ENCODE measurements around the gene MRLN. TPM values are rescaled to one million over a fixed set of nuclear protein-coding genes. Genes with fewer than 3 reads are reported as not detected.

MRLN gene
- total RNA-seq, 2 experiments from 2014 or later, result not detected

DNA sequence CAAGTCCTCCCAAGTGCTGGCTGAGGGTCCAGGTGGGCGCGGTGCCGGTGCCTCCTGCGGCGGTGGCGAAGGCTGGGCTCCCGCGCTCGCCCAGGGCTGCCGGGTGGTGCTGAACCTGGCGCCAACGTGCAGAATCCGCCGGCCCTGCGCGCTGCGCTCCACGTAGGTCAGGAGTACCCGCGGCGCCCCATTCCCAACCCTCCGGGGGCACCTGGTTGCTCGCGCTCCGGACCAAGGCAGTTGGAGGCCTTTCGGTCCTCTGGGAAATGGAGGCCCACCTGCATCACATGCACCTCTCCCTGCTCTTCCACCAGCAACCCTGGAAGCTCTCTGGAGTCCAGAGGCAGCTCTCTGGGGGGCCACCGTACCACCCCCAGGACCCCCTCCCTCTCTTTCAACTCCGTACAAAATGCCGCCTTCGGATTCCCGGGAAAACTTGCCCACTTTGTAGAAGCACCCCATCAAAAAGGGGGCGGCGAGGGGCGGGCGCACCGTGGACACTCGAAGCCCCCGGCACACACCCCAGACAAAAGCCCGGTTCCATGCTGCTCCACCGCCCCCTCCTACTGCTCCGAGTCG is 44.4 kb downstream of the MRLN start:
- DNase-seq, result no peak
- peak overlapping the region; percentile 54 for H3K4me3 Mint-ChIP-seq
- POLR2A ChIA-PET, result no interaction called here

DNA sequence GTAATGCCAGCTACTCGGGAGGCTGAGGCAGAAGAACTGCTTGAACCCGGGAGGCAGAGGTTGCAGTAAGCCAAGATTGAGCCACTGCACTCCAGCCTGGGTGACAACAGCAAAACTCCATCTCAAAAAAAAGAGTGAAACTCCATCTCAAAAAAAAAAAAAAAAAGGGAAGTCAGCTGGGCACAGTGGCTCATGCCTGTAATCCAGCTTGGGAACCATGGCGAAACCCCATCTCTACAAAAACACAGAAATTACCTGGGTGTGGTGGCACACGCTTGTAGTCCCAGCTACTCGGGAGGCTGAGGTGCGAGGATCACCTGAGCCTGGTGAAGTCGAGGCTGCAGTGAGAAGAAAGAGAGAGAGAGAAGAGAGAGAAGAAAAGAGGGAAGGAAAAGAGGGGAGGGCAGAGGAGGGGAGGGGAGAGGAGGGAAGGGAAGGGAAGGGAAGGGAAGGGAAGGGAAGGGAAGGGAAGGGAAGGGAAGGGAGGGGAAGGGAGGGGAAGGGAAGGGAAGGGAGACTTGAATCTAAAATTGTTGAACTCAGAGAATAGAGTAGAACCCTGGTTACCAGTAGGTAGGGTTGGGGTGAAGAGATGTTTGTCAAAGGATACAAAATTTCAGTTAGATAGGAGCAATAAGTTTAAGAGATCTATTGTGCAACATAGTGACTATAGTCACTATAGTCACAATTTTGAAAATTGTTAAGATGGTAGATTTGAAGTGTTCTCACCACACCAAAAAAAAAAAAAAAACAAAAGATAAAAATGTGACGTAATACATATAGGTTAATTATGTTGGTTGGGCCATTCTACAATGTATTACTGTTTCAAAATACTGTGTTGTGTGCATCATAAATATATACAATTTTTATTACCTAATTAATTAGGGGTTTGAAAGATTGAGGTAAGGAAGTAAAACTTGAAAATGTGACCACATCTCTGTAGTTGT is 46.1 kb downstream of the MRLN start:
- H3K4me3 Mint-ChIP-seq, result no peak overlapping the region
- ChIA-PET POLR2A (no interaction called here), CTCF (no interaction called here)
- H3K9me3 Mint-ChIP-seq, result no peaks in the 10 kb centered on the region
- H3K27ac Mint-ChIP-seq, result no peak overlapping the region
- peaks cover 3% of the 10 kb centered on the region for H3K4me1 Mint-ChIP-seq
- H3K36me3 Mint-ChIP-seq (ENCODE audit: low read depth), result no peaks in the 10 kb centered on the region
- DNase-seq, result no peak
- H3K27me3 Mint-ChIP-seq, result peaks cover 42% of the 10 kb centered on the region

More for the DNA sequence above, 44.4 kb downstream of the MRLN start:
- no peaks in the 10 kb centered on the region for H3K36me3 Mint-ChIP-seq (ENCODE audit: low read depth)
- H3K4me1 Mint-ChIP-seq, result peaks cover 3% of the 10 kb centered on the region
- H3K9me3 Mint-ChIP-seq, result no peaks in the 10 kb centered on the region
- CTCF ChIA-PET, result interaction anchor here (0.5 to 1.5 kb wide), 2 partner anchors 83 to 611 kb away, joined by 3 to 4 read pairs; no protein-coding TSS in a partner anchor
- H3K27ac Mint-ChIP-seq, result no peak overlapping the region
- peaks cover 58% of the 10 kb centered on the region for H3K27me3 Mint-ChIP-seq

DNA sequence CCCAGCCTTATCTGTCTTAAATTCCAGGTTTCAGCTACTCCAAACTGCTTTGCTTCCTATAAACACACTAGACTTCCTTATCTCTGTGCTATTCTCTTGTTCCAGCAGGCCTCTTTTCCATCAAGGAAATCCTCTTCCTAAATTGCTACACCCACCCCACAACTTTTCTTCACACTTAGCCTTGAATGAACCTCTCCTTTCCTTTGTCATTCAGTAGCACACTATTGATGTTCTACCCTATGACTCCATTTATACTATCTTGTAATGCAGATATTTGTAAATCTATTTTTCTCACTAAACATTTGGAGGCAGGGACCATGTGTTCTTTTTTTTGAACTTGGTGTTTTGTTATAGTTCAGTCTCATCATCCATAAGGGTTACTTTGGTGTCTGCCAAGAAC is 47.3 kb downstream of the MRLN start:
- Mint-ChIP-seq H3K27ac (no peak overlapping the region), H3K27me3 (peaks cover 34% of the 10 kb centered on the region), H3K4me1 (peaks cover 3% of the 10 kb centered on the region), H3K36me3 (ENCODE audit: low read depth) (no peaks in the 10 kb centered on the region), H3K9me3 (no peaks in the 10 kb centered on the region), H3K4me3 (no peak overlapping the region)
- CTCF ChIA-PET, result no interaction called here
- no peak for DNase-seq
- POLR2A ChIA-PET, result no interaction called here

- POLR2A ChIA-PET, result no interaction called here
- CTCF ChIA-PET, result no interaction called here
- no peak for DNase-seq
- Mint-ChIP-seq H3K27me3 (peaks cover 28% of the 10 kb centered on the region), H3K9me3 (no peaks in the 10 kb centered on the region), H3K36me3 (ENCODE audit: low read depth) (no peaks in the 10 kb centered on the region), H3K4me1 (no peaks in the 10 kb centered on the region), H3K27ac (no peak overlapping the region), H3K4me3 (no peak overlapping the region)
Observed at GRCh38 chr10:59704630-59705029, 48.6 kb downstream of the MRLN start.

- no peak overlapping the region for H3K27ac Mint-ChIP-seq
- POLR2A ChIA-PET, result no interaction called here
- peaks cover 18% of the 10 kb centered on the region for H3K27me3 Mint-ChIP-seq
Observed at GRCh38 chr10:59702347-59702746, 50.9 kb downstream of the MRLN start.

DNA sequence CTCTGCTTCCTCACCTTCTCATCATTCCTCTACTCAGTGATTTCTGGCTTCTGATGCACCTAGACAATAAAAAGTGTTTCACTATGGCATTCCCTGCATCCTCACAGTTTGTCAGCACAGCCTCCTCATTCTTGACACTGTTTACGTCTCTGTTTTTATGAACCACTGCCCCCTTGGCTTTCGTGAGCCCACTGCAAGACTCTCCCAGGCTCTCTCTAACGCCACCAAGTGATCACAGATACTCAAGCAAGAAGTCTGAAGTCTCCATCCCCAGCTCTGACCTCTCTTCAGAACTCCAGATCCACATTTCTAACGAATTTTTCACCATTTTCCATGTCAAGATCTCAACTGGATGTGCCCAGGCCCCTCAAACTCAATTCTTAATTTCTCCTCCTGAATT is 52.5 kb downstream of the MRLN start:
- no peak for DNase-seq
- Mint-ChIP-seq H3K4me3 (no peak overlapping the region), H3K4me1 (no peaks in the 10 kb centered on the region), H3K27ac (no peak overlapping the region), H3K36me3 (ENCODE audit: low read depth) (no peaks in the 10 kb centered on the region), H3K27me3 (peaks cover 11% of the 10 kb centered on the region), H3K9me3 (no peaks in the 10 kb centered on the region)
- ChIA-PET POLR2A (no interaction called here), CTCF (no interaction called here)

More at GRCh38 chr10:59702347-59702746, 50.9 kb downstream of the MRLN start:
- DNase-seq, result no peak
- Mint-ChIP-seq H3K4me3 (no peak overlapping the region), H3K36me3 (ENCODE audit: low read depth) (no peaks in the 10 kb centered on the region), H3K9me3 (no peaks in the 10 kb centered on the region), H3K4me1 (no peaks in the 10 kb centered on the region)
- CTCF ChIA-PET, result no interaction called here

DNA sequence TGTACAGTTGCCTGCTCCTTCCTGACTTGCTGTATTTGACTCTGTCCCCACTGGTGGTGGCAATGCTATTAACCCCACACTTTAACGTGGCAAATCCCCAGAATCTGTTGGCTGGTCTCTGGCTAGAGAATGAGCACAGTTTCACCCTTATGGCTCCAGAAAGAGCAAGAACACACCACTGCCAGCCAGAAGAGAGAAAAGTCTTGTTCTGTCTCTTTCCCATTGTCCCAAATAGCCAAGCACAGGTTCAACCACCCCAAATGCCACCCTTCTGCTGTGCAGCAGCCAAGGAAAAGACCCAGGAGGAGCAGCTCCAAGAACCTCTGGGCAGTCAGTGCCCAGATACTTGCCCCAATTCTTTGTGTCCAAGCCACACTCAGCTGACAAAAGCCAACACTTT is 54.9 kb downstream of the MRLN start:
- CTCF ChIA-PET, result interaction anchor here (0.6 kb wide), 1 partner anchor 280 kb away, joined by 3 read pairs; no protein-coding TSS in a partner anchor
- no peak overlapping the region for H3K4me3 Mint-ChIP-seq
- H3K9me3 Mint-ChIP-seq, result no peaks in the 10 kb centered on the region
- no peaks in the 10 kb centered on the region for H3K36me3 Mint-ChIP-seq (ENCODE audit: low read depth)
- H3K27me3 Mint-ChIP-seq, result peaks cover 11% of the 10 kb centered on the region
- no peaks in the 10 kb centered on the region for H3K4me1 Mint-ChIP-seq
- POLR2A ChIA-PET, result no interaction called here
- no peak overlapping the region for H3K27ac Mint-ChIP-seq
- no peak for DNase-seq

- DNase-seq, result no peak
- Mint-ChIP-seq H3K9me3 (no peaks in the 10 kb centered on the region), H3K4me3 (no peak overlapping the region), H3K27me3 (peaks cover 15% of the 10 kb centered on the region), H3K4me1 (no peaks in the 10 kb centered on the region), H3K27ac (no peak overlapping the region), H3K36me3 (ENCODE audit: low read depth) (no peaks in the 10 kb centered on the region)
- ChIA-PET POLR2A (no interaction called here), CTCF (no interaction called here)
Observed at GRCh38 chr10:59695637-59696036, 57.6 kb downstream of the MRLN start.

DNA sequence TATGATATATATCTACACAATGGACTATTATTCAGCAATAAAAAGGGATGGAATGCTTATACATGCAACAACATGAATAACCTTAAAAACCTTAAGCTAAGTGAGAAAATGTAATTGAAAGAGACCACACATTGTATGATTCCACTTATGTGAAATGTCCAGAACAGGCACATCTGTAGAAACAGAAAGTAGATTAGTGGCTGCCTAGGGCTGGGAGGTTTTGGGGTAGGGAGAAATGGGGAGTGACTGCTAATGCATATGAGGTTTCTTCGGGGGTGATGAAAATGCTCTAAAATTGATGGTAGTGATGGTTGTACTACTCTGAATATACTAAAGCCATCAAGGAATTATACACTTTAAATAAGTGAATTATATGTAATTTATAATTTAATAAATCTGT is 58.3 kb downstream of the MRLN start:
- ChIA-PET CTCF (no interaction called here), POLR2A (no interaction called here)
- Mint-ChIP-seq H3K36me3 (ENCODE audit: low read depth) (no peaks in the 10 kb centered on the region), H3K27ac (no peak overlapping the region), H3K9me3 (no peaks in the 10 kb centered on the region), H3K27me3 (peaks cover 15% of the 10 kb centered on the region), H3K4me3 (no peak overlapping the region), H3K4me1 (no peaks in the 10 kb centered on the region)
- DNase-seq, result no peak

DNA sequence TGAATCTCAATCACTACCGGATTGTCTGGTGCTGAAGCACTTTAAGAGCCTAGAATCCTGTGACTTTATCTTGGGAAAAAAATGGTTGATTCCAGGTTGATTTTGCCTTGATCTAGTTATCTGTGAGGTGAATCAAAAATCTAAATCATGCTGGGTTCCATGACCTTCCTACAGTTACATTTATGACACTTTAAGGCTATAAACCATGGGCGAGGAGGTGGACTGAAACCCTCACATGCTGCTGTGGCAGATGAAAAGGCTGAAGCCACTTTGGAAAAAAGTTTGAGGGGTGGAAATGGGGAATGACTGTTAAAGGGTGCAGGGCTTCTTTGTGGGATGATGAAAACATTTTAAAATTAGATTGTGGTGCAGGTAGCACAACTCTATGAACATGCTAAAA is 61.1 kb downstream of the MRLN start:
- H3K27me3 Mint-ChIP-seq, result peaks cover 13% of the 10 kb centered on the region
- DNase-seq, result no peak
- no peaks in the 10 kb centered on the region for H3K9me3 Mint-ChIP-seq
- H3K27ac Mint-ChIP-seq, result no peak overlapping the region
- H3K4me1 Mint-ChIP-seq, result no peaks in the 10 kb centered on the region
- no peaks in the 10 kb centered on the region for H3K36me3 Mint-ChIP-seq (ENCODE audit: low read depth)
- ChIA-PET POLR2A (no interaction called here), CTCF (no interaction called here)
- no peak overlapping the region for H3K4me3 Mint-ChIP-seq

- no peak overlapping the region for H3K27ac Mint-ChIP-seq
- no peak overlapping the region for H3K4me3 Mint-ChIP-seq
- peaks cover 13% of the 10 kb centered on the region for H3K27me3 Mint-ChIP-seq
- ChIA-PET POLR2A (no interaction called here), CTCF (no interaction called here)
- no peaks in the 10 kb centered on the region for H3K36me3 Mint-ChIP-seq (ENCODE audit: low read depth)
- no peak for DNase-seq
- no peaks in the 10 kb centered on the region for H3K4me1 Mint-ChIP-seq
- no peaks in the 10 kb centered on the region for H3K9me3 Mint-ChIP-seq
Observed at GRCh38 chr10:59688921-59689351, 64.3 kb downstream of the MRLN start.

GRCh38 chr10:59687657-59688056 is 65.6 kb downstream of the MRLN start:
- Mint-ChIP-seq H3K27ac (no peak overlapping the region), H3K4me3 (no peak overlapping the region), H3K27me3 (peaks cover 10% of the 10 kb centered on the region), H3K4me1 (no peaks in the 10 kb centered on the region), H3K36me3 (ENCODE audit: low read depth) (no peaks in the 10 kb centered on the region), H3K9me3 (no peaks in the 10 kb centered on the region)
- ChIA-PET CTCF (no interaction called here), POLR2A (no interaction called here)
- no peak for DNase-seq
